ENCODE results near the gene RAP1A. TPM values are rescaled to one million over a fixed set of nuclear protein-coding genes. Genes with fewer than 3 reads are reported as not detected.

The RAP1A gene
- total RNA-seq, 1 experiment from 2014 or later: 19.0 TPM

GRCh38 chr1:111732718-111733117 is 113.1 kb downstream of the RAP1A start:
- POLR2A ChIA-PET (ENCODE audit: unreplicated experiment): no interaction called here
- no peak for ATAC-seq
- intact Hi-C loops (cut with micrococcal nuclease): no loop called here

DNA sequence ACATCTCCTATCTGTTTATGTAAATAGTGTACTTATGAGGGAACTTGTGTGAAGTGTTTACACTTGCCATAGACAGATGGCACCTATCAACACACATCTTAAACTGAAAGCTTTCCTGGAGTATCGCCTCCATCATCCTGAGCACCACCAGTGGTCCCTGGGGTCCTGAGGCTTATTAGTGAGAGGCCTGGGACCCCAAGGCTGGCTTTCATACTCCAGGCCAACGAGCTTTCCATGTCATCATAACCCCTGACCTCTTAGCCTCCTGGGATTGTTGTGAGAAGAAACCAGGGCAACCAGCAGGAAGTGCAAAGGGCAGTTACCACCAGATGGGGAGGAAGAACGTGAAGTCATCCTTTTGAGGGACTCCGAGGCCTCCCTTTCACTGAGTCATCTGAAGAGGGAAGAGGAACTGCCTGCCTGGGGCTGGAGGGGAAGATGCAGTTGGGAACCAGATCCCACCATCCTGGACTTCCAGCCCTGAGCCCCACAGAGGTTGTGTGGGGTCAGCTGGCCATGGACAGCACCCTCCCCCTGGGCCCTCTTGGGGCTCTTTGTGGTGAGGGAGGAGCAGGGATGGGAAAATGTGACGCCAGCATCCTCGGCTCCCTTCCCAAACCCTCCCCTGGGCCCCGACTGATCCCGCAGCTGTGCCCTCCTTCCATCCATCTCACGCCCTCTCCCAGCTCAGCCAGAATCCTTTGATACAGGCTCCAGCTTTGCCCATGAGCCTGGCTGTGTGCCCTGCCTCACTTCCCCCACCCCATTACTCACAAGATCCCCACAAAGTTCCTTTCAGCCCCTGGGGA is 113.8 kb downstream of the RAP1A start:
- H3K4me2 ChIP-seq (ENCODE audit: low read length): no peak overlapping the region
- no peak for DNase-seq
- intact Hi-C loops (cut with micrococcal nuclease): no loop called here
- no peaks in the 10 kb centered on the region for H3K9me2 ChIP-seq (replicated peaks; ENCODE audit: low read length)
- ChIA-PET POLR2A (ENCODE audit: unreplicated experiment) (no interaction called here), CTCF (no interaction called here)
- H3K36me3 ChIP-seq (ENCODE audit: low read depth, low read length): no peaks in the 10 kb centered on the region
- no peak overlapping the region for H3K27ac ChIP-seq (ENCODE audit: low read length)
- no peak overlapping the region for H3K4me3 ChIP-seq (ENCODE audit: low read length)
- ATAC-seq: no peak
- no TSS peak for BruUV-seq (replicated peaks)
- no peak overlapping the region for H3K9ac ChIP-seq (ENCODE audit: low read length)
- no peak overlapping the region for H2AFZ ChIP-seq (ENCODE audit: low read length)
- H3K4me1 ChIP-seq (ENCODE audit: insufficient read depth, low read length): peaks cover 6% of the 10 kb centered on the region; the same call in 1 of the 2 replicates
- no peaks in the 10 kb centered on the region for H3K9me3 ChIP-seq (ENCODE audit: low read length)
- TF ChIP-seq CTCF (conservative IDR thresholded peaks at IDR 0.05; ENCODE audit: low read depth, low read length) (no peak), EZH2 (IDR thresholded peaks at IDR 0.05; ENCODE audit: low read length, unreplicated experiment) (no peak), EZH2phosphoT487 (IDR thresholded peaks at IDR 0.05; ENCODE audit: borderline replicate concordance, low read length) (no peak)
- H4K20me1 ChIP-seq (ENCODE audit: low read length): no peaks in the 10 kb centered on the region
- no peaks in the 10 kb centered on the region for H3K27me3 ChIP-seq (ENCODE audit: low read length)
- no peaks in the 10 kb centered on the region for H3F3A ChIP-seq (ENCODE audit: low read length, unreplicated experiment)
- no peaks in the 10 kb centered on the region for H3K79me2 ChIP-seq (ENCODE audit: low read length)

More at GRCh38 chr1:111732718-111733117, 113.1 kb downstream of the RAP1A start:
- CTCF ChIA-PET: no interaction called here
- H3F3A ChIP-seq (ENCODE audit: low read length, unreplicated experiment): no peaks in the 10 kb centered on the region
- H3K9ac ChIP-seq (ENCODE audit: low read length): no peak overlapping the region
- no peaks in the 10 kb centered on the region for H4K20me1 ChIP-seq (ENCODE audit: low read length)
- H3K9me2 ChIP-seq (replicated peaks; ENCODE audit: low read length): no peaks in the 10 kb centered on the region
- no peaks in the 10 kb centered on the region; the same call in 1 of the 2 replicates for H3K4me1 ChIP-seq (ENCODE audit: insufficient read depth, low read length)
- H3K4me2 ChIP-seq (ENCODE audit: low read length): no peak overlapping the region
- H3K27ac ChIP-seq (ENCODE audit: low read length): no peak overlapping the region
- no peak overlapping the region for H3K4me3 ChIP-seq (ENCODE audit: low read length)
- no peaks in the 10 kb centered on the region for H3K27me3 ChIP-seq (ENCODE audit: low read length)
- H3K9me3 ChIP-seq (ENCODE audit: low read length): no peaks in the 10 kb centered on the region
- H3K79me2 ChIP-seq (ENCODE audit: low read length): no peaks in the 10 kb centered on the region
- BruUV-seq (replicated peaks): no TSS peak
- no peak overlapping the region for H2AFZ ChIP-seq (ENCODE audit: low read length)
- TF ChIP-seq CTCF (conservative IDR thresholded peaks at IDR 0.05; ENCODE audit: low read depth, low read length): no peak
- TF ChIP-seq EZH2 (IDR thresholded peaks at IDR 0.05; ENCODE audit: low read length, unreplicated experiment): no peak
- no peak for TF ChIP-seq EZH2phosphoT487 (IDR thresholded peaks at IDR 0.05; ENCODE audit: borderline replicate concordance, low read length)
- no peak for DNase-seq
- no peaks in the 10 kb centered on the region for H3K36me3 ChIP-seq (ENCODE audit: low read depth, low read length)

DNA sequence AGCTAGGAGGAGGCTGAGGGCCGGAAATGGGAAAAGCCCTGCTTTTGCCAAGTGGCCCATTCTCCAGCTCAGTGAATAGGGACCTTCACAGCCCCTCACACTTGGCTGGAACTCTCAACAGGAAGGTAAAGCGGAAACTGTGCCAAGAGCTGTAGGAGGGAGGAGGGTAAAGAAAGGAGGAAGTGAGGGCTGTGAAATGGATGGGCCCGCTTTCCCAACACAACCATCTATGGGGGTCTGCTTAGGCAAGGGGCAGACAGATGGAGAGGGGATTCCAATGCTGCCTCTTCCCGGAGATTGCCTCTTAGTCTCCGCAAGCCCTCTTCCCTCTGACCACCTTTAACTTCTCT is 114.4 kb downstream of the RAP1A start:
- Histone ChIP-seq H3K9me2 (replicated peaks; ENCODE audit: low read length) (no peaks in the 10 kb centered on the region), H2AFZ (ENCODE audit: low read length) (no peak overlapping the region), H3K27ac (ENCODE audit: low read length) (no peak overlapping the region), H3K4me2 (ENCODE audit: low read length) (no peak overlapping the region), H3K36me3 (ENCODE audit: low read depth, low read length) (no peaks in the 10 kb centered on the region), H3K9me3 (ENCODE audit: low read length) (no peaks in the 10 kb centered on the region), H3K27me3 (ENCODE audit: low read length) (no peaks in the 10 kb centered on the region), H3F3A (ENCODE audit: low read length, unreplicated experiment) (no peaks in the 10 kb centered on the region), H4K20me1 (ENCODE audit: low read length) (no peaks in the 10 kb centered on the region), H3K4me1 (ENCODE audit: insufficient read depth, low read length) (peaks cover 10% of the 10 kb centered on the region; the same call in 1 of the 2 replicates), H3K9ac (ENCODE audit: low read length) (no peak overlapping the region), H3K79me2 (ENCODE audit: low read length) (no peaks in the 10 kb centered on the region), H3K4me3 (ENCODE audit: low read length) (no peak overlapping the region)
- no peak for DNase-seq
- CTCF ChIA-PET: no interaction called here
- no peak for TF ChIP-seq CTCF (conservative IDR thresholded peaks at IDR 0.05; ENCODE audit: low read depth, low read length)
- TF ChIP-seq EZH2 (IDR thresholded peaks at IDR 0.05; ENCODE audit: low read length, unreplicated experiment): no peak
- no peak for TF ChIP-seq EZH2phosphoT487 (IDR thresholded peaks at IDR 0.05; ENCODE audit: borderline replicate concordance, low read length)
- no peak for ATAC-seq
- BruUV-seq (replicated peaks): no TSS peak
- intact Hi-C loops (cut with micrococcal nuclease): no loop called here
- POLR2A ChIA-PET (ENCODE audit: unreplicated experiment): no interaction called here

All from PC-3 (cell line).